ENCODE measurements around the gene PSMB5. TPM values are rescaled to one million over a fixed set of nuclear protein-coding genes. Genes with fewer than 3 reads are reported as not detected.
"Not testable (repeated sequence)": the region's sequence is repeated elsewhere in the genome, so short reads cannot be mapped to it uniquely, and the experiment has no call there.

Gene PSMB5
- total and polyA plus RNA-seq, 2 experiments from 2014 or later: 171 to 319 TPM

- TF ChIP-seq CTCF (IDR thresholded peaks at IDR 0.05; ENCODE audit: poor library complexity) (no peak), EZH2 (IDR thresholded peaks at IDR 0.05; ENCODE audit: borderline replicate concordance) (no peak), EZH2phosphoT487 (IDR thresholded peaks at IDR 0.05; ENCODE audit: low read depth, severe bottlenecking, unreplicated experiment) (no peak)
- H3K36me3 ChIP-seq (replicated peaks; ENCODE audit: insufficient read depth, low read depth): no peaks in the 10 kb centered on the region
- H3K9me2 ChIP-seq (replicated peaks; ENCODE audit: insufficient read depth): no peaks in the 10 kb centered on the region
Measured at GRCh38 chr14:23018107-23018506, 16.6 kb downstream of the PSMB5 start.

GRCh38 chr14:23017091-23017490 lies 17.6 kb downstream of the PSMB5 start:
- no peak overlapping the region for H3K4me2 ChIP-seq
- H3K9me2 ChIP-seq (replicated peaks; ENCODE audit: insufficient read depth): no peaks in the 10 kb centered on the region
- no peak overlapping the region for H3K27ac ChIP-seq
- H2AFZ ChIP-seq: no peak overlapping the region
- no peak for TF ChIP-seq EZH2 (IDR thresholded peaks at IDR 0.05; ENCODE audit: borderline replicate concordance)
- TF ChIP-seq CTCF (IDR thresholded peaks at IDR 0.05; ENCODE audit: poor library complexity): no peak
- no peak for TF ChIP-seq EZH2phosphoT487 (IDR thresholded peaks at IDR 0.05; ENCODE audit: low read depth, severe bottlenecking, unreplicated experiment)
- H4K20me1 ChIP-seq (ENCODE audit: insufficient read depth, poor library complexity, severe bottlenecking): no peaks in the 10 kb centered on the region
- H3K79me2 ChIP-seq: no peaks in the 10 kb centered on the region
- no peaks in the 10 kb centered on the region for H3K27me3 ChIP-seq
- 90% methylated on average over 5 of the region's 5 CpGs for WGBS (ENCODE audit: low lambda C conversion rate, missing lambda C conversion rate)
- DNase-seq (ENCODE audit: low spot score): no peak
- H3K36me3 ChIP-seq (replicated peaks; ENCODE audit: insufficient read depth, low read depth): no peaks in the 10 kb centered on the region
- H3K4me3 ChIP-seq: no peak overlapping the region
- no peaks in the 10 kb centered on the region for H3K9me3 ChIP-seq (ENCODE audit: low read depth)
- no peaks in the 10 kb centered on the region for H3K4me1 ChIP-seq (ENCODE audit: insufficient read depth)

More at GRCh38 chr14:23018107-23018506, 16.6 kb downstream of the PSMB5 start:
- H3K27me3 ChIP-seq: no peaks in the 10 kb centered on the region
- no peak overlapping the region for H3K27ac ChIP-seq
- H3K4me3 ChIP-seq: no peak overlapping the region
- H3K9me3 ChIP-seq (ENCODE audit: low read depth): no peaks in the 10 kb centered on the region
- H3K4me1 ChIP-seq (ENCODE audit: insufficient read depth): no peaks in the 10 kb centered on the region
- H4K20me1 ChIP-seq (ENCODE audit: insufficient read depth, poor library complexity, severe bottlenecking): no peaks in the 10 kb centered on the region
- DNase-seq (ENCODE audit: low spot score): no peak
- no peak overlapping the region for H3K4me2 ChIP-seq
- no peak overlapping the region for H2AFZ ChIP-seq
- no peaks in the 10 kb centered on the region for H3K79me2 ChIP-seq

GRCh38 chr14:23015618-23016017 lies 19.1 kb downstream of the PSMB5 start:
- Histone ChIP-seq H3K4me2 (no peak overlapping the region), H3K4me3 (no peak overlapping the region), H3K27me3 (no peaks in the 10 kb centered on the region), H3K4me1 (ENCODE audit: insufficient read depth) (no peaks in the 10 kb centered on the region), H3K27ac (no peak overlapping the region), H3K79me2 (no peaks in the 10 kb centered on the region), H3K9me3 (ENCODE audit: low read depth) (no peaks in the 10 kb centered on the region), H2AFZ (no peak overlapping the region), H3K9me2 (replicated peaks; ENCODE audit: insufficient read depth) (no peaks in the 10 kb centered on the region), H3K36me3 (replicated peaks; ENCODE audit: insufficient read depth, low read depth) (no peaks in the 10 kb centered on the region), H4K20me1 (ENCODE audit: insufficient read depth, poor library complexity, severe bottlenecking) (no peaks in the 10 kb centered on the region)
- no peak for DNase-seq (ENCODE audit: low spot score)
- TF ChIP-seq EZH2phosphoT487 (IDR thresholded peaks at IDR 0.05; ENCODE audit: low read depth, severe bottlenecking, unreplicated experiment) (no peak), EZH2 (IDR thresholded peaks at IDR 0.05; ENCODE audit: borderline replicate concordance) (no peak), CTCF (IDR thresholded peaks at IDR 0.05; ENCODE audit: poor library complexity) (no peak)
- WGBS (ENCODE audit: low lambda C conversion rate, missing lambda C conversion rate): 94% methylated on average over 4 of the region's 4 CpGs

- DNase-seq (ENCODE audit: low spot score); H3K79me2 ChIP-seq: not testable (repeated sequence)
- WGBS (ENCODE audit: low lambda C conversion rate, missing lambda C conversion rate): 94% methylated on average over 5 of the region's 5 CpGs
Measured at GRCh38 chr14:23013749-23014054, 21.0 kb downstream of the PSMB5 start.

More at GRCh38 chr14:23013749-23014054, 21.0 kb downstream of the PSMB5 start:
- not testable (repeated sequence) for H3K27me3 ChIP-seq; H3K4me2 ChIP-seq; H3K4me3 ChIP-seq; H3K27ac ChIP-seq; H2AFZ ChIP-seq; H3K36me3 ChIP-seq (replicated peaks; ENCODE audit: insufficient read depth, low read depth); H4K20me1 ChIP-seq (ENCODE audit: insufficient read depth, poor library complexity, severe bottlenecking); H3K9me2 ChIP-seq (replicated peaks; ENCODE audit: insufficient read depth); H3K9me3 ChIP-seq (ENCODE audit: low read depth); H3K4me1 ChIP-seq (ENCODE audit: insufficient read depth)

All from hepatocyte (in vitro differentiated cells).